ENCODE results near the gene CAND2. TPM values are rescaled to one million over a fixed set of nuclear protein-coding genes. Genes with fewer than 3 reads are reported as not detected.

Gene CAND2
- total RNA-seq, 1 experiment from 2014 or later, result 16.7 TPM

DNA sequence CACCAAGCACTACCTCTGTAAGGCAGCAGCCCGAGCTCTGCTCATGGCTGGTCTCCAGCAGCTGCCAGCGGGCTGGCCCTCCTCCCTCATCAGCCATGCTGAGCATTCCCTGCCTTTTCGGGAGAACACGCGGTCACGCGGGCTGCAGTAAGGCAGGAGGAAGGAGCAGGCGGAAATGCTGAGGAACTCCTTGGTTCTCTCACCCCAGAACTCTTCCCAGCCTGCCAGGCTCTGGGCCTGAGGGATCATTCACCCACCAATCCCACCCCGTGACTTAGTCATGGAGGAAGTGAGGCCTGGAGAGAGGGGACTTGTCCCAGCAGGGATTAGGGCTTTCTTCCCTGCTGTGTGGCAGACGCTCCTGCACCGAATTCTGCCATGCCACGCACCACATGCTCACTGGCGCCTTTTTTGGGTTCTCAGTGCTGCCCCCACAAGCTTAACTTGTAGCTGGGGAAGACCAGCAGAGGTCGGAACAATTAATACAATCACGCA, 87.8 kb downstream of the CAND2 start:
- Histone ChIP-seq H3K4me3 (ENCODE audit: insufficient read depth, low read depth, low read length) (no peak overlapping the region), H3K27me3 (ENCODE audit: control insufficient read depth, insufficient read depth, low read length) (no peaks in the 10 kb centered on the region), H3K36me3 (replicated peaks; ENCODE audit: control insufficient read depth, insufficient read depth, low read length) (no peaks in the 10 kb centered on the region)
- DNase-seq, result peak; percentile 59

Other genes with a start within 250 kb of the CAND2 start
- gene MKRN2, start 239.6 kb upstream of the CAND2 start, total RNA-seq (2014; rRNA removed; shearing (Covaris generic)), result 29.0 TPM in 2 replicates
- 158 and 164 TPM in 2 replicates for gene RAF1, start 132.6 kb upstream of the CAND2 start, total RNA-seq (2014; rRNA removed; shearing (Covaris generic))
- 1.8 TPM in 1 of 2 replicates, not detected in the other for gene TMEM40, start 37.4 kb upstream of the CAND2 start, total RNA-seq (2014; rRNA removed; shearing (Covaris generic))
- gene RPL32, start 44.9 kb downstream of the CAND2 start, total RNA-seq (2014; rRNA removed; shearing (Covaris generic)), result 2,054 and 2,130 TPM in 2 replicates